GM18867 (cell line): Measurements from ENCODE around the gene XYLT1.

Experiments used
- ATAC-seq: cut with Tn5 transposase; IDR thresholded peaks from one replicate; pipeline ENCODE4 v1.9.1; 2021; ENCODE audit warnings: mild to moderate bottlenecking, moderate library complexity; ENCODE audit not compliant: unreplicated experiment

Gene XYLT1

DNA sequence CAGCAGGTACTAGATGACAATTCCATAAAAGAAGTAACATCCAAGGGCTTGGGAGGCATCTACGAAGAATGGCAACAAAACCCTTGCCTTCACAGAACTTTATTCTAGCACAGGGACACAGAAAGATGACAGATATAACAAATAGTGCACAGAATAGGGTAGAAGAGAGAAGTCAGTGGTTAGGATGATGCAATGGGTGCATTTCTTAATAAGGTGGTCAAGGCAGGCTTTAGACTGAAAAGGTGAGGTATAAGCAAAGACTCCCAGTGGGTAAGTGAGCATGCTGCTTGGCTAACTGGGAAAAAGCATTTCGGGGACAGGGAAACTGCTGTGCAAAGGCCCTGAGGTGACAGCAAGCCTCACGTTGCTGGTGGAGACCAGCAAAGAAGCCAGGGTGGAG lies 175.9 kb downstream of the XYLT1 start:
- no peak for ATAC-seq

DNA sequence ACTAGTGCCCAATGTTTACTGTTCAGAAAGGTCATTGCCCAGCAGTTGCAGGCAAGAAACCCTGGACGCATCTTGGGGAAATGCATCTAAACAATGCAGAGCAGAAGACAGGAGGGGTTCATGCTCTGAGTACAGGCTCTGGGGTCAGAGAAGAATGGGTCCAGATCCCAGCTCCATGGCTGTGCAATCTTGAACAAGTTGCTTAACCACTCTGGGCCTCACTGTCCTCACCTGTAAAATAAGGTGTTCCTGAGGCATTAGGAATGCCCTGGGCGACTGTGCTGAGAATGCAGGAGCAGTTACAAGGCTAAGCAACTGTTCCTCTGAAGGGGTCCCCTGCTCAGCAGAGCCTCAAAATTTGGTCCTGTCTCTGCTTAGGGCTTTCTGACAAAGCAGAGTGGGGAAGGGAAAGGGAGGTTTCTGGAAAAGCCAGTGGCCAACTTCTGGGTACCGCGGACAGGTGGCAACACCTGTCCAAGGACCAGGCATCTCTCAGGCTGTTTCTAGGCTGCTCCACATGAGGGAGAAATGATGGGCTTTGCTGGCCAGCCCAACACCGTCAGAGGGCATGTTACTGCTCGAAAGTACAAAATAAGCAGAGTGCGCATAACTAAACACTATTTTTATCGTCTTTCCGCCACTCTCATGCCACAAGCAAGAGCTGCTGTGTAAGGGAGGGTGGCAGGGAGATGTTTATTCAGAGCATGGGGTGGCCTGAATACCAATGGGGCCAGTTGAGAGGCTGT lies 176.8 kb downstream of the XYLT1 start:
- no peak for ATAC-seq

DNA sequence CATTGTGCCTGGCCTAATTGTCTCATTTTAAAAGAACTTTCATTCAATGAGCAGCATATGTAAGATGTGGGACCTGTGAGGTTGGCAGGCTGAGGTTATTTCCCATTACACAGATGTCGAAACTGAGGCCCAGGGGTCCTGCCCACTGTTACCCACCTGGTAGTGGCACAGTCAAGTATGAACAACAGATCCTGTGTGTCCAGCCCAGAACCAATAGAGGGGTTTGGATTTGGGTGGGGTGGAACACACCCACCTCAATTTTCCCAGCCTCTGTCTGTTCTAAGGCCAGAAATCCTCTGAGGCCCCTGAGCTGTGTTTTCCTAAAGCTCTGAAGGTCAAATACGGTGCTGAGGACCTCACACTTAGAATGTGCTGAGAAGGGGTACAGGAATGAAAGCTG lies 179.5 kb downstream of the XYLT1 start:
- ATAC-seq = no peak

DNA sequence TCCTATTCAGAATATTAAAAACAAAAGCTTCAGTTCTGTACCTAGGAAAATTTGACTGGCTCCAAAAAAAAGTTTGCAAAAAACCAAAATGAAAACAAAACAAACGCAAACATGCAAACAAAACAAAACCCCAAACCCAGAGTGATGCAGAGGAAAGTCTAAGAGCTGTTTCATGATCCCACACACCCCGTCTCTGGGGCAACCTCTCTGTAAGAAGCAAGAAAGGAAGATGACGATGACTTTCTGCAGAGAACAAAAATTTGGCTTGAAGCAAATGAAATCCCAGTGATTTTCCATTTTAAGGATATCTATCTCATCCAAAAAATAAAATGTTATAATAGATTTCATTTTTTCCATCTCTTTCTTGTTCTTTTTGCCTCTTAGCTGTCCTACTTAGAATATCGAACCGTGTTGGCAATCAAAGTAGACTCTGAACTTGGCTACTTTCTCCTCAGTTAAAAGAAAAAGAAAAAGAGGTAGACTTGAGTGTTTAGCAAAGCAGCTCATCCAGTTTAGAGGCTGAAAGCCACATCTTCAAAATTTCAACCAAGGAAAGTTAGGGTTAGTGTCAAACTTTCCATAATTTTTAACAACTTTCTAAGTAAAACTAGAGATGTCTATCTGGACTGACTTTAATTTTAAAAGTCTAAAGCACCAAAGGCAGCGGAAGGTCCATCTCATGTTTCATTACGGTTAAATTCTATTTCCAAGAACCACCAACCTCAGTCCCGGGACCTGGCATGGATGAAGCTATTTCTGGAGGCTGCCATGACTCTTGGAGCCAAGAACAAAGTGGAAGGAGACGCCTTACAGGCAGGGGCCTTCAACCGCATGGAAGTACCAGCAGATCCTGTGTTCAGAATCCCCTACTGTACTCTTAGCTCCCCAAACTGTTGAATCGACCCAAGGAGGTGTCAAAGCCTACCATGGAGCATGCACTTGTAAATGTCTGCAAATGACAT lies 180.8 kb downstream of the XYLT1 start:
- no peak for ATAC-seq

DNA sequence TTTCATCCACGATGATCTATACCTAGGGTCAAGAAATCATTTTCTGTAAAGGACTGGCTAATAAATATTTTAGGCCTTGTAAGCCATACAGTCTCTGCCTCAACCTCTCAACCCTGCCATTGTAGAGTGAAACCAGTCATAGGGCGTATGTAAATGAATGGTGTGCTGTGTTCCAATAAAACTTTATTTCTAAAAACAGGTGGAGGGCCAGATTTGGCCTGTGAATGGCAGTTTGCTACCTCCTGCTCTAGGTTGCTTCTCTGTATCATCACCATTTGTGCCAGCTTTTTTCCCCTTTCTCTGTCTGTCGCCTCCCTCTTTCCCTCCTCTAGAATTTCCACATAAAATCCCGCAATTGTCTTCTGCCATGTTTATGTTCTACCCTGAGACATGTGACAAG lies 181.7 kb downstream of the XYLT1 start:
- ATAC-seq = no peak

DNA sequence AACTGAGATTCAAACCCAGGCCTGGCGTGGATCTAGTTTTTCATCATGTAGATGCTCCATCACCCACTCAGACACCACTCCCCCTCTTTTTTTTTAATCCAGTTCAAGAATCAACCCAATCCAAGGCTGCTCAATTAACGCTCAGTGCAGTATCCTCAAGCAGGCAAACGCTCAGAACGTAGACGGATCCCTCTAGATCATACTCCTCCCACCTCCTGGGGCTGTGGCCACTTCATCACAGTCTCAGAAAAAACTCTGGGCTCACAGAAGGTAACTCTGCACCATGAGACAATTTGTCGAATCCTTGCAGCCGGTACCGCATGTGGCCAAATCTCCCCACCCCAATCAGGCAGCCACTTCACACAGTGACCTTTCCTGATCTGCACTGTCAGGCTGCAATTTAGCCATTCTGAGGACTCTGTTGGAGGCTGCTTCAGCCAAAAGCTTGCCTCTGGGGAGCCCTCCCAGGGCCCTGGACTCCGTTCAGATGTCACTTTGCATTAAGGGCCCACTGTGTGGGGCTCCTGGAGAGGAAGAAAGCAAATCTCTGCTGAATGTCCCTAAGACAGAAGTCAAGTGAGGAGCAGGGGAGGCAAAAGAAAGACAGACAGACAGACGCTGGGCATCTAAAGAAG lies 183.5 kb downstream of the XYLT1 start:
- no peak for ATAC-seq

DNA sequence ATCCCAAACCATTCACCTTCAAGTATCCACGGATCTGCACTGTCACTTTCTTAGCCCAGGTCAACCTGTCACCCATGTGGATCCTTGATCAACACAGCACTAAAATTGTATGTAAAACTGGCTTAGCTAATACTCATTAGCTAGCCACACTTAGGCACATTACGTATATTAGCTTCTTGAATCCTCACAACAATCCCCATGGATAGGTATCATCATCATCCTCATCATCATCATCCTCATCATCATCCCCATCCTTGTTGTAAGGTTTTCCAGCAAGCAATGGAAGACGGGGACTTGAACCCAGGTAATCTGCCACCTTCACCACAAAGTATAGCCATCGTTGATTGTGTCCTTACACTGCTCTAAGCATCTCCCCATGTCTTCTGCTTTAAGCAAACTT lies 184.3 kb downstream of the XYLT1 start:
- no peak for ATAC-seq

DNA sequence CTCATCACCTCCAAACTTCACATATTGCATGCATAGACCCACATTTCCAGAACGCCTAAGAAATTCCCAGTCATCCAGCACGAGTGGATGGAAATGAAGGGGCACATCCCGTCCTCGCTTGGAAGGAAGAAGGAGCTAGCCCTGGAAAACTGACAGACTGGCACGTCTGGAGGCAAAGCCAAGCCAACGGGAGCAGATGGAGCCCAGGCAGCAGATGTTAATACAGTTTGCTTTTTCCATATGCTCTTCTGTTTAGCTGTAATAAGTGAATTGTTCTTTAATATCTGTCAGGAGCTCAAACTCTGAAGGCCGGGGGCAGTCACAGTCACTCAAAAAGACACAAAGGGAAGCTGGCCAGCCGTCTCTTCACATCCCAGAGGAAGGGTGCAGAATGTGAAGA lies 187.7 kb downstream of the XYLT1 start:
- no peak for ATAC-seq

DNA sequence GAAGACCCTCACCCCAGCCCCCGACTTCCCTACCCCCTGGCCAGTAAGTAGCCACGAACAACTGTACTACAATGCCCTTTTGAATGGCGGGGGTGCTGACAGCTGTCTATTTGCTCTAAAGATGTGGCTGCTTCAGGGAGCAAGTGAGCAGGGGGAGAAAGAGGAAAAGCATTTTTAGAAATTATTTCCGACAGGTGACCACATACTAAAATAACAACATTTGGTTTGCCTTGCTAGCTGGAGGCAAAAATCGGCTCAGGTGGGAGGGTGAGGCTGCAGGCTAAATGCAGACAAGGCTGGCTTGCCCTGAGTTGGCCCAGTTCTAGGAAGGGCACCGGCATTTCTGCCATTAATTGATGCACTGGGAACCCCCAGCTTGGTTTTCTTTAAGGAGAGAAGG lies 188.5 kb downstream of the XYLT1 start:
- ATAC-seq = no peak

DNA sequence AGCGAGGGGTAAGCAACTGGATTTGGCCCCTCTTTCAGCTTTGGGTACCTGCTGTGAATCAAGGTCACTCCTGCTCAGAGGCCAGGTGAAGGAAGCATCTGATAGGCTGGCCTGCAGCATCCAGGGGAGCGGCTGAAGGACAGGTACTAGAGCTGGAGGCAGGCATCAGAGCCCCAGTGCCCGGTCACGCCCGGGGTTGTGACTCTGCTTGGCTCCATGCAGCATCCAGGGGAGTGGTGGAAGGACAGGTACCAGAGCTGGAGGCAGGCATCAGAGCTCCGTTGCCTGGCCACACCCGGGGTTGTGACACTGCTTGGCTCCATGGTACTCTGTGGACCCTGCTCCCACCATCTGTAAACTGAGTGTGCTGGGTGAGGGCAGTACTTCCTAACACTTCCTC lies 189.7 kb downstream of the XYLT1 start:
- ATAC-seq = no peak

DNA sequence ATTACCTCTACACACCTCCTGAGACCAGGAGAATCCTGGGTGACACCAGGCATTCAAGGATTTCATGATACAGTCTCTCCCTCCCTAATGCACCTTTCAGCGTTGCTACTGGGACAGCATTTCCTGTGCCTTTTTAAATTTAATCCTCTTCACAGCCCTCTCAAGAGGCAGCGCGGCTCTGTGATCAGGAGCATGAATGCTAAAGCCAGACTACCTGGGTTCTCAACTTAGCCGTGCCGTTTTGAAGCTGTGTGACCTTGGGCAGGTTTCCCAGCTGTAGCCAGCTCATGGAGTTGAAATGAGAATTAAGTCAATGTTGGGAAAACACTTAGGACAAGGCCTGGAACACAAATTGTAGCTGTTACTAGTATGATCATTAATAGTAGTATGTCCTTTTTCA lies 191.8 kb downstream of the XYLT1 start:
- ATAC-seq = no peak

DNA sequence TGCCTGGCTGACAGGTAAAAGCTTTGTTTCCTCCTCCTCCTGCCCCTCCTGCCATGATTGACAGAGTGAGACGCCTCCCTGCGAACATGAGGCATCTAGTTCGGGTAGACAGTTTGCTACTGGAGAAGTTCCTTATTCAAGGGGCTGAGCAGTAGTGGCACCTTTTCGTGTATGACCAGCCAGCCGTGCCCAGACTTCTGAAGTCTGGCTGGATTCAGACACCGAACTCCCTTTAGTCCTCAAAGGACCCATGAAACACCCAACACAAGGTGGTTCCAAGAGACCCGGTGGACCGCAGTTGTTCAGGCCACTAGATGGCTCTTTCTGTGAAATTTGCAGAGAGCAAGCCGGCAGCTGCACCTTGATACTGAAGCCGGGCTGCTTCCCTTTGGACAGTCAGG lies 192.8 kb downstream of the XYLT1 start:
- ATAC-seq = no peak

DNA sequence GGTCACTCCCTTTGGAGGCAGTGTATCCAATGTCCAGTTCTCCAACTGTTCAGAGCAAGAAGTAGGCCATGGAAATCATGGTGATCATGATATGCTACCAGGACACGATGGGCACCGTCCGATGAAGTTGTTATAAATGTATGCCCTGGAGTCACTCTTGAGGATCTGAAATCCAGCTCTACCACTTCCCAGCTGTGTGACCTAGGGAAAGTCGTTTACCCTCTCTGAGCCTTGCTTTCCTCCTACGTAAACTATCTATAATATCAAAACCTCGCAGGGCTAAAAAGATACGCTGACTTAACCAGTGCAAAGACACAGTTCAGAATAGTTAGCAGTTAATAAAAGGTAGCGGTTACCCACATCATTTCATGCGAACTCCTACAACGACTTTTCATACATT lies 194.2 kb downstream of the XYLT1 start:
- no peak for ATAC-seq

DNA sequence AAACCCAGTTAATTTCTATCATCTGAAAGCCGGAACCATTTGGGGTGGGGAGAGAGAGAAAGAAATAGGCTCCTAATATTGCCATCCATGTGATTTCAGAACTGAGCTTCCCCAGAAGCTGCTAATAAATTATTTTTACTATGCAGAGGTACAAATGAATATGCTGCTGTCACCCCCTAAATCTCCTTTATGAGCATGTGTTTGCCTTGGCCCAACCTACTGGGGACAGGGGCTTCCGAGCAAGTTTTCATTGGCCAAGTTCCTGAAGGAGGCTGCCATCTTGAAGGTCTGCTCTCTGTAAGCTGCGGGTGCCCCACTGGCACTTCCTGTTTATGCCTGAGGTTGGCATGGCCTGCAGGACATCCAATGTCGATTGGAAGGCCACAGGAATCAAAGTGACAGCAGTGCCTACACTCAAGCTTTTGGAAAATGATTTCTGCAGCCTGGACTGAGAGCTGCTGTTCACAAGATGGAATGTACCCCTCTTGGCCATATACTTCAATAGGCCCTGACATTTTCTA lies 194.7 kb downstream of the XYLT1 start:
- ATAC-seq = no peak

DNA sequence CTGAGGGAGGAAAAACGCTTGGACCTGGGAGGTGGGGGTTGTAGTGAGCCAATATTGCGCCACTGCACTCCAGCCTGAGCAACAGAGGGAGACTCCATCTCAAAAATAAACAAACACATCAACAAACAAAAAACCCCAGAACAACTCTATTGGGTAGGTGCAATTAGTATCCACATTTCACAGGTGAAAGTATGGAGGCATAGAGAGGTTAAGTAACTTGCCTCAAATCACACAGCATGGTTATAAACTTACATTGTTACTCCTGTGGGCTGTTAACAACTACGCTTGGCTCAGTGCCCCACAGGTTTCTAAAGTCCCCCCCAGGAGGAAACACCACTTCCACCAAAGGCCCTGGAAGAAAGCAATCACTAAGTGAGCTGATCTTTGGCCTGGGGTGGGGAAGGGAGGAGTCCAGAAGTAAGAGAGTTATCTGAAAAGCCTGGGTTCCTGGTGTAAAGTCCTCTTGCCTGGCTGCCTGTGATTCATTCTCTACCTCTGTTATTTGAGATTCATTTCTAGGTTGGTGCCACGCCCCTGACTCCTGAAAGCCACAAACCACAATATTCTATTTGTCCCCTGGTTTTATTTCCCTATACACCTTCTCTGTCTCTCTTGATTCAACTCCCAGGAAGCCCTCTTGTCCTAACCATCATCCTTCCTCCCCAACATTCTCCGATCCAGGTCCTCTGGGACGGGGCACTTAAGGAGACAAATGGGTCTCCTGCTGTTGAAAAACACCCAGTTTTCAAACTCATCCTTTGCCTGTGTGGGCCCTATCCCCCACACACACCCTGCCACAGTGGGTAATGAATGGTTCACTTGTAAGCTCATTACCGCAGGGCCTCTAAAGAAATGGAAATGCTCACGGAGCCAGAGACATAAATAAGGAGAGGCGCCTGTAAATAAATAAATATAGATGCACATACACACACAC lies 195.4 kb downstream of the XYLT1 start:
- no peak for ATAC-seq

DNA sequence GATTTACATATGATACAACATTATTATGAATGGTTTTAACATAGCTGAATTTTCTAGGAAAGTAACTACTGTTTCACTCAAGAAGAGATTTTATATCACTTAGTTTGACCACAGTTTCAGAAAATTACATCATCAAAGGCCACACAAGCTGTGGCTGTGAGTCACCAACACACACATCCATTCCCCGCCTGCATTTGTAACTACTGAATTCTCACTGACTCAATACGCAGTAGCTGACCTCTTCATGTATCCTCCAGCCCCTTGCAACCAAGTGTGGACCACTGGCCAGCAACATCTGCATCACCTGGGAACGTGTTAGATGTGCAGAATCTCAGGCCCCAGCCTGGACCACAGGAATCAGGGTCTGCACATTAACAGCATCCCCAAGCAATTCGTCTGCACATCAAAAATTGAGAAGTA lies 197.6 kb downstream of the XYLT1 start:
- ATAC-seq = no peak

DNA sequence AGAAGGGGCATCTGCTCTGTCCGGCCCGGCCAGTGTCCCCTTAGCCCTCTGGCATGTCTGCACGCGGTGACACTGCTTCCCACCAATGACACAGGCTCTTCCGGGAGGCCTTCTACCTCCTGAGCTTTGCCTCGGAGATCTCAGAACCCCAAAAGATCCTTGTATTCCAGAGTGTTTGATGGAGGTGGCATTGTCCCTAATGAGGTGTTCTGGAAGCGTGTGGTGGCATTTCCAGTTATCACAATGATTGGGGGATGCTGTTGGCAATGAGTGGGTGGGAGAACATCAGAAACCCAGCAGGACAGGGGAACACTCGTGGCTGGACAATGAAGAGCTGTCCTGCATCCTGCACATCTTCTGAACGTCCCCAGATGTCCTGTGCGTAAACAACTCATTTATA lies 198.0 kb downstream of the XYLT1 start:
- ATAC-seq = no peak

DNA sequence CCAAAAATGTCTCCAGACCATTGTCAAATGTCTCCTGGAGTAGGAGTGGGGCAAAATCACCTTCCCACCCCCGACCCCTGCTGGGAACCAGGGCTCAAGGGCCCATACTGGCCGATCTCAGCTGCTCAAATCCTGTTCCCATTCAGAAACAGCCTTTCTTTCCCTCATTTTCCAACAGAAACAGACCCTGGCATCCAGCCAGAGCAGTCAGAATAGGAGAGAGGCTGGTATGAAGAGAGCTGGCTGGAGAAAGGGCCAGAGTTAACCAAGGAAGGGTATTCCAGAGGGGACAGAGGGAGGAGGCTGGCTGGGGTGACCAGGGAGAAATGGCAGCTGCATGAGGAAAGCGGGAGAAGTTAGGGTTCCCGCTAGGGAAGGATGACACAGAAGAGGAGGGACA lies 199.1 kb downstream of the XYLT1 start:
- ATAC-seq = no peak

DNA sequence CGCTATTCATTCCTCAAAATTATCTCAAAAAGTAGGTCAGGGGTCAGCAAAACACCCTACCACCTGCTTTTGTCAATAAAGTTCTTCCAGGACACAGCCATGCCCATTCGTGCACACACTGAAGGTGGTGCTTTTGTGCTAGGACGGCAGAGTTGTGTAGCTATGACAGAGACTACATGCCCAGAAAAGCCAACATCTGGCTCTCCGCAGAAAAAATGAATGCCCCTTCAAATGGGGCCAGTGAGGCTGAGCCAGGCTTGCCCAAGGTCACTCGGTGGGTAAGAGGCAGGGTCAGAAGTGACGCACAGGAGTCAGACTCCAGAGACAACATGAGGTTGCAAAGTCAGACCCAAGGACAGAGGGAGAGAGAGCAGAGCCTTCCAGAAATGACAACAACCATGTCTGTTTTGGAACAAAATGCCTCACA lies 200.1 kb downstream of the XYLT1 start:
- no peak for ATAC-seq

DNA sequence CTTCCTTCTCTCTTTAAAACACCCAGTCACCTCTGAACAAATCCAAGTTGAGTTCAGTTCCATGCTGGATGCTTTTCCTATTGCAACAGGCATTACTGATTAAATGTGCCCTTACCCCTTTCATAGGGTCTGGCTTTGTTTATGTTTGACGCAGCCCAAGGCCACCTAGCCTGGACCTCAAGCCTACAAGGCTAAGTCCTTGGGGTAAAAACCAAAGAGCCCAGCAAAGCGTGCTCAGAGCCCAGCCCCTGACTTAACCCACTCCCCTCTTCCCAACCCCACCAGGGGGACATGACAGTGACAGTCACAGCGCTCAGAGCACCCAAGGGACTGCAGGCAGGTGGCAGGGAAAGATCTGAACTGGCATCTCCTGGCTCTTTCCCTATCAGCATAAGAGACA lies 200.6 kb downstream of the XYLT1 start:
- no peak for ATAC-seq
